Tibial nerve (tissue), 4 donors: Measurements from ENCODE around the gene MYOM1. TPM values are rescaled to one million over a fixed set of nuclear protein-coding genes. Genes with fewer than 3 reads are reported as not detected.

Experiments
- DNase-seq, 2 donors: peaks; one replicate each; pipeline ENCODE4 v3.0.0-alpha.2; 2019; ENCODE audit warnings: low spot score in 2 of 2
- H3K27ac ChIP-seq, 4 donors: fragments of 200-600 bp; sonication (generic) in 3 of 4; one replicate each; pipeline ENCODE4 v1.5.1; 2017 to 2019; ENCODE audit warnings: mild to moderate bottlenecking in 1 of 4
- H3K27me3 ChIP-seq, 2 donors: fragments of 200-600 bp; sonication (generic) in 1 of 2; one replicate each; pipeline versions ENCODE4 v1.5.1 to v1.6.0; 2017 to 2019
- H3K36me3 ChIP-seq, 3 donors: fragments of 200-600 bp; sonication (generic); one replicate each; pipeline ENCODE4 v1.5.1; 2018 to 2019
- H3K4me1 ChIP-seq, 4 donors: fragments of 200-600 bp; sonication (generic) in 3 of 4; one replicate each; pipeline ENCODE4 v1.5.1; 2017 to 2019
- H3K4me3 ChIP-seq, 4 donors: fragments of 200-600 bp; sonication (generic) in 3 of 4; one replicate each; pipeline ENCODE4 v1.5.1; 2017 to 2019; ENCODE audit warnings: mild to moderate bottlenecking in 1 of 4, moderate library complexity in 1 of 4
- H3K9me3 ChIP-seq, 4 donors: fragments of 200-600 bp; sonication (generic) in 3 of 4; one replicate each; pipeline ENCODE4 v1.5.1; 2017 to 2019
- EP300 ChIP-seq, 2 donors: sonication (generic); formaldehyde crosslinking; IDR thresholded peaks; one replicate each; pipeline ENCODE4 v1.6.1; 2017; ENCODE audit warnings: antibody characterized with exemption in 2 of 2, mild to moderate bottlenecking in 1 of 2
- POLR2A ChIP-seq, 2 donors: fragments of 450-650 bp; IDR thresholded peaks; one replicate each; pipeline ENCODE4 v1.6.1; 2017; ENCODE audit warnings: antibody characterized with exemption in 2 of 2, mild to moderate bottlenecking in 2 of 2, moderate library complexity in 2 of 2
- WGBS, 2 donors: methylation state at CpG; one replicate each; pipeline ENCODE4 v1.1.5; 2018; 5-methylcytosine and 5-hydroxymethylcytosine counted together
- total RNA-seq, 4 donors: library from RNA; depleted of rRNA; stranded (reverse); fragments of >200 nt; gene quantifications; one replicate each; pipeline ENCODE4 v1.1.0, GENCODE V29; 2016
- TF ChIP-seq, protein P1 (sequence below), 5 experiments: fragments of 200-600 bp in 3 of 5; fragments of 450-650 bp in 2 of 5; sonication (generic) in 3 of 5; IDR thresholded peaks; one replicate each; pipeline ENCODE4 v1.5.1; 2016 to 2019; ENCODE audit warnings: antibody characterized with exemption in 5 of 5, mild to moderate bottlenecking in 3 of 5, moderate library complexity in 2 of 5

The MYOM1 gene
- total RNA-seq, 4 donors from 2014 or later: 3.0 to 8.1 (median 5.6) TPM

- no peaks in the 10 kb centered on the region for H3K36me3 ChIP-seq
- H3K27me3 ChIP-seq: no peaks in the 10 kb centered on the region
- TF ChIP-seq POLR2A (IDR thresholded peaks at IDR 0.05): no peak
- TF ChIP-seq, protein P1, sequence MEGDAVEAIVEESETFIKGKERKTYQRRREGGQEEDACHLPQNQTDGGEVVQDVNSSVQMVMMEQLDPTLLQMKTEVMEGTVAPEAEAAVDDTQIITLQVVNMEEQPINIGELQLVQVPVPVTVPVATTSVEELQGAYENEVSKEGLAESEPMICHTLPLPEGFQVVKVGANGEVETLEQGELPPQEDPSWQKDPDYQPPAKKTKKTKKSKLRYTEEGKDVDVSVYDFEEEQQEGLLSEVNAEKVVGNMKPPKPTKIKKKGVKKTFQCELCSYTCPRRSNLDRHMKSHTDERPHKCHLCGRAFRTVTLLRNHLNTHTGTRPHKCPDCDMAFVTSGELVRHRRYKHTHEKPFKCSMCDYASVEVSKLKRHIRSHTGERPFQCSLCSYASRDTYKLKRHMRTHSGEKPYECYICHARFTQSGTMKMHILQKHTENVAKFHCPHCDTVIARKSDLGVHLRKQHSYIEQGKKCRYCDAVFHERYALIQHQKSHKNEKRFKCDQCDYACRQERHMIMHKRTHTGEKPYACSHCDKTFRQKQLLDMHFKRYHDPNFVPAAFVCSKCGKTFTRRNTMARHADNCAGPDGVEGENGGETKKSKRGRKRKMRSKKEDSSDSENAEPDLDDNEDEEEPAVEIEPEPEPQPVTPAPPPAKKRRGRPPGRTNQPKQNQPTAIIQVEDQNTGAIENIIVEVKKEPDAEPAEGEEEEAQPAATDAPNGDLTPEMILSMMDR (IDR thresholded peaks at IDR 0.05): no peak
- no peak for TF ChIP-seq EP300 (IDR thresholded peaks at IDR 0.05)
- H3K9me3 ChIP-seq: no peaks in the 10 kb centered on the region
- H3K27ac ChIP-seq: no peak overlapping the region
- DNase-seq: peak in 1 of 2 donors; percentile 30
- WGBS, 2 donors: 35 to 37% methylated on average over 12 of the region's 12 CpGs
- peaks cover 0 to 8% (median 2%) of the 10 kb centered on the region in 4 donors for H3K4me1 ChIP-seq
- no peak overlapping the region for H3K4me3 ChIP-seq
Observed at GRCh38 chr18:3044931-3045698, 174.7 kb downstream of the MYOM1 start.

- Histone ChIP-seq H3K27ac (no peak overlapping the region), H3K4me3 (no peak overlapping the region), H3K4me1 (peaks cover 0 to 8% (median 2%) of the 10 kb centered on the region in 4 donors), H3K27me3 (no peaks in the 10 kb centered on the region), H3K36me3 (no peaks in the 10 kb centered on the region), H3K9me3 (no peaks in the 10 kb centered on the region)
- 80 to 91% methylated on average over 2 of the region's 2 CpGs for WGBS, 2 donors
- DNase-seq: no peak
- no peak for TF ChIP-seq EP300 (IDR thresholded peaks at IDR 0.05)
- TF ChIP-seq, protein P1 (IDR thresholded peaks at IDR 0.05): no peak
- TF ChIP-seq POLR2A (IDR thresholded peaks at IDR 0.05): no peak
Observed at GRCh38 chr18:3042379-3042778, 177.4 kb downstream of the MYOM1 start.

DNA sequence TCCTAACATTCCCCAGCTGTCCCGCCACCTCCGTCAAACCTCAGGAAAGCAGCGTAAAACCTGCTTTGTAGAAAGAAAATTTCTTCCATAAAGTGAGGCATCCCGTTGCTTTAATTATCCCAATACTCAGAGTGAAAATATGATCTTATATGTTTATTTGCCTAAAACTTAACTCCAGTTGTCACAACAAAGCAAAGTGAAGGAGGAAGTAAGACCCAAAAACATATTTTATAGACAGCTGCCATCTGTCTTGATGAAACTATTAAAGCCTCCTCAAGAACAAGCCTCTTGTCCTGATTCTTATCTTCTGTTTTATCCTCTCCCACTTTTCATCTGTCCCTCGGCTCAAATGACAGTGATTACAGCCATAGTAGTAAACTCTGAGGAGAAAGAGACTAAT lies 177.9 kb downstream of the MYOM1 start:
- 82% methylated on average over 5 of the region's 5 CpGs for WGBS, 2 donors
- TF ChIP-seq, protein P1 (IDR thresholded peaks at IDR 0.05): no peak
- TF ChIP-seq EP300 (IDR thresholded peaks at IDR 0.05) (no peak), POLR2A (IDR thresholded peaks at IDR 0.05) (no peak)
- H3K27ac ChIP-seq: no peak overlapping the region

DNA sequence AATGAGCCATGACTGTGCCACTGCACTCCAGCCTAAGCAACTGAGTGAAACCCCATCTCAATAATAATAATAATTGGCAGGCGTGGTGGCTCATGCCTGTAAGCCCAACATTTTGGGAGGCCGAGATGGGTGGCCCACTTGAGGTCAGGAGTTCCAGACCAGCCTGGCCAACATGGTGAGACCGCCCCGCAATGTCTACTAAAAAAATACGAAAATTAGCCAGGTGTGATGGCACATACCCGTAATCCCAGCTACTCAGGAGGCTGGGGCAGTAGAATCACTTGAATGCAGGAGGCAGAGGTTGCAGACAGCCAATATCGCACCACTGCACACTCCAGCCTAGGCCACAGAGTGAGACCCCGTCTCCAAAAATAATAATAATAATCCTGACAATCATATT lies 178.9 kb downstream of the MYOM1 start:
- 96 to 97% methylated on average over 8 of the region's 8 CpGs for WGBS, 2 donors
- TF ChIP-seq EP300 (IDR thresholded peaks at IDR 0.05): no peak
- no peaks in the 10 kb centered on the region for H3K27me3 ChIP-seq

More for the DNA sequence above, 177.9 kb downstream of the MYOM1 start:
- peaks cover 0 to 8% (median 2%) of the 10 kb centered on the region in 4 donors for H3K4me1 ChIP-seq
- no peaks in the 10 kb centered on the region for H3K9me3 ChIP-seq
- H3K4me3 ChIP-seq: no peak overlapping the region
- no peak for DNase-seq
- H3K27me3 ChIP-seq: no peaks in the 10 kb centered on the region
- no peaks in the 10 kb centered on the region for H3K36me3 ChIP-seq

DNA sequence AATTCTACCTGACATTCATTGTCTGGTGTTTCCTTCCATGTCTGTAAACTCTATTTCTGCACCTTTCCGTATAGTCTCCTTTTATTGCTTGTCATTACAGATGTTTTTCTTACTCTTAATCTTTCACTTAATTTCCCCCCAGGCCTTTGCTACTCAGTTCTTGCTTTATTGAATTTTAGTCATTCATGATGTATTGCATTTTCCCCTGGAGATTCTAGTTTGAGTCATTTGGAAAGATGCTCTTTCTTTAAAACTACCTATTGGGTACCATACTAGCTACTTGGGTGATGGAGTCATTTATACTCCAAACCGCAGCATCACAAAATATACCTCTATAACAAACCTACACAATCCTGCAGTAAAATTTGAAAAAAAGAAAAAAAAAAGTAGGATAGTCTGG lies 179.6 kb downstream of the MYOM1 start:
- no peak for DNase-seq
- H3K27me3 ChIP-seq: no peaks in the 10 kb centered on the region
- H3K9me3 ChIP-seq: no peaks in the 10 kb centered on the region
- TF ChIP-seq, protein P1 (IDR thresholded peaks at IDR 0.05): no peak
- TF ChIP-seq POLR2A (IDR thresholded peaks at IDR 0.05) (no peak), EP300 (IDR thresholded peaks at IDR 0.05) (no peak)
- peaks cover 0 to 4% (median 2%) of the 10 kb centered on the region in 4 donors for H3K4me1 ChIP-seq
- WGBS, 2 donors: 93 to 95% methylated on average over 2 of the region's 2 CpGs
- H3K4me3 ChIP-seq: no peak overlapping the region
- no peak overlapping the region for H3K27ac ChIP-seq
- no peaks in the 10 kb centered on the region for H3K36me3 ChIP-seq

More for the DNA sequence above, 178.9 kb downstream of the MYOM1 start:
- Histone ChIP-seq H3K9me3 (no peaks in the 10 kb centered on the region), H3K4me1 (peaks cover 0 to 8% (median 2%) of the 10 kb centered on the region in 4 donors), H3K36me3 (no peaks in the 10 kb centered on the region), H3K27ac (no peak overlapping the region), H3K4me3 (no peak overlapping the region)
- no peak for DNase-seq
